ENCODE results near the gene TAS1R2. TPM values are rescaled to one million over a fixed set of nuclear protein-coding genes. Genes with fewer than 3 reads are reported as not detected.

TAS1R2 gene
- total and polyA plus RNA-seq, 3 donors from 2014 or later: 0.19 TPM; not detected in 2

- TF ChIP-seq CTCF (IDR thresholded peaks at IDR 0.05) (no peak), POLR2A (IDR thresholded peaks at IDR 0.05) (no peak)
- intact Hi-C loops (cut with DNase I; ENCODE audit: low total_unique reads): loop anchor here (10.0 kb wide), 1 partner anchor 210 kb away; no protein-coding TSS in a partner anchor
Observed at GRCh38 chr1:18814874-18815531, 44.5 kb downstream of the TAS1R2 start.

GRCh38 chr1:18814425-18814824 is 45.0 kb downstream of the TAS1R2 start:
- no peaks in the 10 kb centered on the region for H3K9me3 ChIP-seq
- 74 to 82% methylated on average over 6 of the region's 6 CpGs for WGBS, 2 donors
- no peak overlapping the region for H3K4me3 ChIP-seq
- DNase-seq: no peak
- H3K4me1 ChIP-seq: no peaks in the 10 kb centered on the region
- no peaks in the 10 kb centered on the region for H3K27me3 ChIP-seq
- no peak for TF ChIP-seq POLR2A (IDR thresholded peaks at IDR 0.05)
- TF ChIP-seq CTCF (IDR thresholded peaks at IDR 0.05): no peak
- no peaks in the 10 kb centered on the region for H3K36me3 ChIP-seq (ENCODE audit: low read depth, missing control alignments)
- no peak overlapping the region for H3K27ac ChIP-seq
- intact Hi-C loops (cut with DNase I; ENCODE audit: low total_unique reads): loop anchor here (10.0 kb wide), 1 partner anchor 210 kb away; no protein-coding TSS in a partner anchor

More at GRCh38 chr1:18814874-18815531, 44.5 kb downstream of the TAS1R2 start:
- no peak overlapping the region for H3K27ac ChIP-seq
- no peaks in the 10 kb centered on the region for H3K27me3 ChIP-seq
- no peaks in the 10 kb centered on the region for H3K4me1 ChIP-seq
- DNase-seq: no peak
- H3K36me3 ChIP-seq (ENCODE audit: low read depth, missing control alignments): no peaks in the 10 kb centered on the region
- 73 to 77% methylated on average over 9 to 10 of the region's 10 CpGs for WGBS, 2 donors
- H3K4me3 ChIP-seq: no peak overlapping the region
- H3K9me3 ChIP-seq: no peaks in the 10 kb centered on the region

- no peaks in the 10 kb centered on the region for H3K4me1 ChIP-seq
- no peak overlapping the region for H3K4me3 ChIP-seq
- no peaks in the 10 kb centered on the region for H3K27me3 ChIP-seq
- no peaks in the 10 kb centered on the region for H3K9me3 ChIP-seq
- no peak for DNase-seq
- intact Hi-C loops (cut with DNase I; ENCODE audit: low total_unique reads): loop anchor here (10.0 kb wide), 1 partner anchor 208 kb away; no protein-coding TSS in a partner anchor
- H3K27ac ChIP-seq: no peak overlapping the region
- TF ChIP-seq CTCF (IDR thresholded peaks at IDR 0.05) (no peak), POLR2A (IDR thresholded peaks at IDR 0.05) (no peak)
- WGBS, 2 donors: 87 to 90% methylated on average over 7 of the region's 7 CpGs
- H3K36me3 ChIP-seq (ENCODE audit: low read depth, missing control alignments): no peaks in the 10 kb centered on the region
Observed at GRCh38 chr1:18812453-18812939, 47.0 kb downstream of the TAS1R2 start.

- Histone ChIP-seq H3K27me3 (no peaks in the 10 kb centered on the region), H3K36me3 (ENCODE audit: low read depth, missing control alignments) (no peaks in the 10 kb centered on the region), H3K27ac (no peak overlapping the region), H3K4me3 (no peak overlapping the region), H3K9me3 (no peaks in the 10 kb centered on the region), H3K4me1 (no peaks in the 10 kb centered on the region)
- TF ChIP-seq POLR2A (IDR thresholded peaks at IDR 0.05) (no peak), CTCF (IDR thresholded peaks at IDR 0.05) (no peak)
- 89 to 93% methylated on average over 7 of the region's 7 CpGs for WGBS, 2 donors
- no peak for DNase-seq
- intact Hi-C loops (cut with DNase I; ENCODE audit: low total_unique reads): loop anchor here (10.0 kb wide), 1 partner anchor 207 kb away; no protein-coding TSS in a partner anchor
Observed at GRCh38 chr1:18811733-18812452, 47.6 kb downstream of the TAS1R2 start.
